ENCODE data around the gene NIN.

The NIN gene, protein sequence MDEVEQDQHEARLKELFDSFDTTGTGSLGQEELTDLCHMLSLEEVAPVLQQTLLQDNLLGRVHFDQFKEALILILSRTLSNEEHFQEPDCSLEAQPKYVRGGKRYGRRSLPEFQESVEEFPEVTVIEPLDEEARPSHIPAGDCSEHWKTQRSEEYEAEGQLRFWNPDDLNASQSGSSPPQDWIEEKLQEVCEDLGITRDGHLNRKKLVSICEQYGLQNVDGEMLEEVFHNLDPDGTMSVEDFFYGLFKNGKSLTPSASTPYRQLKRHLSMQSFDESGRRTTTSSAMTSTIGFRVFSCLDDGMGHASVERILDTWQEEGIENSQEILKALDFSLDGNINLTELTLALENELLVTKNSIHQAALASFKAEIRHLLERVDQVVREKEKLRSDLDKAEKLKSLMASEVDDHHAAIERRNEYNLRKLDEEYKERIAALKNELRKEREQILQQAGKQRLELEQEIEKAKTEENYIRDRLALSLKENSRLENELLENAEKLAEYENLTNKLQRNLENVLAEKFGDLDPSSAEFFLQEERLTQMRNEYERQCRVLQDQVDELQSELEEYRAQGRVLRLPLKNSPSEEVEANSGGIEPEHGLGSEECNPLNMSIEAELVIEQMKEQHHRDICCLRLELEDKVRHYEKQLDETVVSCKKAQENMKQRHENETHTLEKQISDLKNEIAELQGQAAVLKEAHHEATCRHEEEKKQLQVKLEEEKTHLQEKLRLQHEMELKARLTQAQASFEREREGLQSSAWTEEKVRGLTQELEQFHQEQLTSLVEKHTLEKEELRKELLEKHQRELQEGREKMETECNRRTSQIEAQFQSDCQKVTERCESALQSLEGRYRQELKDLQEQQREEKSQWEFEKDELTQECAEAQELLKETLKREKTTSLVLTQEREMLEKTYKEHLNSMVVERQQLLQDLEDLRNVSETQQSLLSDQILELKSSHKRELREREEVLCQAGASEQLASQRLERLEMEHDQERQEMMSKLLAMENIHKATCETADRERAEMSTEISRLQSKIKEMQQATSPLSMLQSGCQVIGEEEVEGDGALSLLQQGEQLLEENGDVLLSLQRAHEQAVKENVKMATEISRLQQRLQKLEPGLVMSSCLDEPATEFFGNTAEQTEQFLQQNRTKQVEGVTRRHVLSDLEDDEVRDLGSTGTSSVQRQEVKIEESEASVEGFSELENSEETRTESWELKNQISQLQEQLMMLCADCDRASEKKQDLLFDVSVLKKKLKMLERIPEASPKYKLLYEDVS (N-terminal part only)

DNA sequence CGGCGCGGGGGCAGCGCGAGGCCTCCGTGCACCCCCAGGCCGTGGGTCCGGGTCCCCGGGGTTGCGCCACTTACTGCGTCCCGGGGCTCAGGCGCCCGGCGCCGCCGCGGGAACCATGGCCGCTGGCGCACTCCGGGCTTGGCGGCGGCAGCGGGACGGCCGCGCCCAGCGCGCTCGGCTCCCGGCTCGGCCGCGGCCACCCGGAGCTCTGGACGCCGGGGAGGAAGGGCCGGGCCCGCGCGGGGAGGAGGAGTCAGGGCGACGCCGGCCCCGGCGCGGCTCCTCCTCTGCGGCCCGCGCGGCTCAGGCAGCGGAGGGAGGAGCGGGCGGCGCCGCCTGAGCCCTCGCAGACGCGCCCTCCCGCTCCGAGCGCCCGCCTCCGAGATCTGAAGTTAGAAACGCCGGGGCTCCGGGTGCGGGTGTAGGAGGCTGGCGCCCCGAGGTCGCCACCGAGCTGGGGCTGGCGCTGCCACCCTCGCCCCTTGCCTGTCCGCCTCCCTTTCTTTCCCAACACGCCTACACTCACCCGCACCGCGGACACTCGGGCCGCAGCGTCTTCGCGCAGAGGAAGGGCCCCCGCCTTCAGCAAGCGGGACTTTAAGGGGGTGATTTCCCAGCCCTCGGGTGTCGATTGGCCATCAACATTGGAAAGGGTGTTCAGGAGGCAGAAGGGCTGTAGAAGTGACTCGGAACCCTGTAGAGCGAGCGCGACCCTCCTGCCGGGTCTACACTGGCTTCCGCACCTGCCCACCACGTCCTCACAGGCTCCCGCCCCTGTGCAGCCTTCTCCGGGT lies at the start of gene NIN:
Gene NIN, minus strand, starts transcription at position 231 of the 794 bp plus-strand sequence. CDS start 9,106 bp downstream, outside the sequence.
- DNase-seq (ENCODE audit: low read depth in 1 of 2, low spot score in 1 of 2) = peak; percentile 80 to 88
- no peak for TF ChIP-seq JUND (IDR thresholded peaks at IDR 0.05; ENCODE audit: low read depth)
- in situ Hi-C loops (cut with HindIII; ENCODE audit: low pct_unique_long_range_greater_than_20kb, low sequenced_read_pairs) = no loop called here

DNA sequence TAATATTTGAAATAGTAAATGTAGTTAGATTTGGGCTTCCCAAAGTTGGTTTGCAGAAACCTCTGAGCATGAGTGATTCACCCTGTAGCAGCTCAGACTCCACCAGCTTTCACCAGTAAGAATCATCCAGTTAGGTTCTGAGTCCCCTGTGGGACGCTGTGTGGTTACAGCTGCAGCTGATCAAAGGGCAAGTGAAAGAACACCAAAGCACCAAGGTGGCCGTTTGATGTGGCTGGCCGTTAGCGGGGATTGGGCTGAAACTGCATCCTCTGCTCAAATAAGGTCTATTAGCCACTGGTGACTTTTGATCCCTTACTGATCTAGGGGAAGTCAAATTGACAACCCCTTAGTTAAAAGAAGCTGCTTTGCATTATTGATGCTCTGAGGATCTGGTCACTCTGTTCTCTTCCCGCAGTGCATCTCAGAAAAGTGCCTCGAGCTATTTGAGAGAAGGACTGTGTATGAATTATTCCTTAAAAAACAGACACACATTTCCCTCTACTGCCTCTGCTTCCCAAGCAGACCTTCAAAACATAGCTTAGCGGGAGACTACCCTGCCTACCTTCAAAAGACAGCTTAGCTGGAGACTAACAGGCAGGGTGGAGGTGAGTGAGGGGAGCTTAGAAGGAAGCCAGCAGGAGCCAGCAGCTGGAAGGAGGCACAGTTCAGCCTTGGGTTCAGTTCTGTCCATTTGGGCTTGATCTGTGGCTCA lies 44.6 kb upstream of the NIN start:
- no peak for TF ChIP-seq JUND (IDR thresholded peaks at IDR 0.05; ENCODE audit: low read depth)
- in situ Hi-C loops (cut with HindIII; ENCODE audit: low pct_unique_long_range_greater_than_20kb, low sequenced_read_pairs) = no loop called here
- no peak for DNase-seq (ENCODE audit: low read depth in 1 of 2, low spot score in 1 of 2)

DNA sequence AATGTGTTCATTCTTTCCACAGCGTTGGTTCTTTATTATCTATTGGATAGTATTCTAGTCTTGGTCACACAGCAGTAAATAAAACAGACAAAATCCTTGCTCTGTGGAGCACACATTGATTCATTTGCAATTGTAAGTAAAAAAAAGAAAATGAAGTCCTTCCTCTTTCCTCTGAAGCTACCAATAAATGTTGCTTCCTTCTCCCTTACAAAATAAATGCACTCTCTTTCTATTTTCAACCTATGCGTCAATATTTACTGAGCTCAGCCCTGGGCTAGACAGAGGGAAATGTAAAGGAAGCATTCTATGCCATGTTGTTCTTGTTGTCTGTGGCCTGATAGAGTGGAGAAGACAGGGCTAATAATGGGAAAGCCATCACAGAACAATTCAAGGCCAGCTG lies 43.8 kb upstream of the NIN start:
- in situ Hi-C loops (cut with HindIII; ENCODE audit: low pct_unique_long_range_greater_than_20kb, low sequenced_read_pairs) = no loop called here
- peak; percentile 71 to 78 for DNase-seq (ENCODE audit: low read depth in 1 of 2, low spot score in 1 of 2)
- TF ChIP-seq JUND (IDR thresholded peaks at IDR 0.05; ENCODE audit: low read depth) = no peak

DNA sequence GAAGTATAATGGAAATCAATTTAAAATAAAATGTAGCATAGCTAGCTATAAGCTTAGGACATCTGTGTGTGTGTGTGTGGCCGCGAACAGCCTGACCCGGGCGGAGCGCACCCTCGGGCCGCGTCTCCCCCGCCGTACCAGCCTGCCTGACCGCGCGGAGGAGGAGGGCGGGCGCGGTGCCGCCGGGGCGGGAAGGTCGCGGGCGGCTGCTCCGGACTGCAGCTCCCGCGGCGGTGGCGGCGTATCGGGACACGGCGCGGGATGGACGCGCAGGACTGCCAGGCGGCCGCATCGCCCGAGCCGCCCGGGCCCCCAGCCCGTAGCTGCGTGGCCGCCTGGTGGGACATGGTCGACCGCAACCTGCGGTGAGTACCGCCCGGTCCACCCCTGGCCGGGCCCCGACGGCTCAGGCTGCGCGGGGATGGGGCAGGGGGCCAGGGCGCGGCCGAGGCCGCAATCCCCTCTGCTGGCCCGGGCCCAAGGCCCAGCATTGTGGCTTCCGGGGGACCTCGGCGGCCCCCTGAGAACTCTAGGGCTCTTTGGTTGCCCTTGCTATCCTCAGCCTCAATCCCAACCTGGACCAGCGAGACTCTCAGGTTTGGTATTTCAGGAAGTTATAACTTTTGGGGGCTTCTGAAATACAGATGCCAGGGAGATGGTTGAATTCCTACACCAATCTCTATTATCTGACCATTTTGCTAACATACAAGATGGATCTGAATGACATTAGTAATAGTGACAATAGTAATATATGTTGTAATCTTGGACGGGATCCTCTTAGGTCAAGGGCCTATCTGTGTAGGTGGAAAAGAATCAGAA lies 41.2 kb upstream of the NIN start, which contains the start of gene ABHD12B:
Gene ABHD12B, plus strand, starts transcription at position 140 of the 819 bp plus-strand sequence. Its CDS starts 122 bp downstream, at position 262.
- in situ Hi-C loops (cut with HindIII; ENCODE audit: low pct_unique_long_range_greater_than_20kb, low sequenced_read_pairs) = no loop called here
- TF ChIP-seq JUND (IDR thresholded peaks at IDR 0.05; ENCODE audit: low read depth) = no peak
- DNase-seq (ENCODE audit: low read depth in 1 of 2, low spot score in 1 of 2) = no peak

DNA sequence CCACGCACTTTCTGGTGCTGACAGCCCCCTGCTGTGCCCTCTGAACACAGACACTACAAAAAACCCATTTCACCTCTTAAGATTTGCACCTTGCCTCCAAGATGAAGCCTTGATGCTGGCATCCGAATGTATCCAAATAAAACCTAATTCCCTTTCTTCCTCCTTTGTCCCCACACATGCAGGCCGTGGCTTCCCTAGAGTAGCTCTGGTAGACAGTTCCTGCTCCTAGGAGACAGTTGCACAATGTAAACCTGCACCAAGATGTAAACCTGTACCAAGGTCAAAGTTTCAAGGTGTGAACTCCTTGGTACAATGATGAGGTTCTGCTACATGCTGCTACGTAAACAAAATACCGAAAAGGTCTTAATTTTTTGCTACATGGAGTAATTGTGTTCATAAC lies 40.3 kb upstream of the NIN start:
- no peak for TF ChIP-seq JUND (IDR thresholded peaks at IDR 0.05; ENCODE audit: low read depth)
- DNase-seq (ENCODE audit: low read depth in 1 of 2, low spot score in 1 of 2) = no peak
- in situ Hi-C loops (cut with HindIII; ENCODE audit: low pct_unique_long_range_greater_than_20kb, low sequenced_read_pairs) = no loop called here

DNA sequence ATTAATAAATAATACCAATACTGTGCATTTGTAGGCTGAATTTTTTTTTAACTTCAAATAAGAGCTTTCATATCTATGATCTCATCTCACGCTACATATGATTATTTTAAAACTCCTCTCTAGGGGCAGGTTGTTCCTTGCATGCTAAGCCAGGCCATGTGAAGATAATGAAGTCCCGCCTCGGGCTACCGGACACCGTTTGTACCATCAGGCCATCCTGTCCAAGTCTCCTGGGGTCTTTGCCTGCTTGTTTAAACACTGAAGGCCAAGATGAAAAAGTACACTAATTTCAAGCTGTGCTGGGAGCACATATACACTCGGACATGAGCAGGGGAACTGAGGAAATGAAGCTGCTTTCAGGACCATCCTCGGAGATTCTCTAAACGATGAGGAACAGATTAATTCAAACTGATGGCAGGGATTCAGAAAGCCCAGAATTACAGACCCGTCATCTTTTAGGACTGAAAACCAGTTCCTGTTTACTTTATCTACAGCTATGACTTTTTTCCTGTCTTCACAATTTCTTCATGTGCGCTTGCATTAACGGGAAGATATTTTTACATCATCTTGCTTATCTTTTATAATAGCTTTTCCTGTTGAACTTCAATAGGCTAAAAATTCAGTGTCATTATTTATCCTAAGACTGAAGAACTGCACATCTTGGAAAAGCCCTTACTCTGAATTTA lies 34.6 kb upstream of the NIN start:
- no peak for DNase-seq (ENCODE audit: low read depth in 1 of 2, low spot score in 1 of 2)
- TF ChIP-seq JUND (IDR thresholded peaks at IDR 0.05; ENCODE audit: low read depth) = no peak
- in situ Hi-C loops (cut with HindIII; ENCODE audit: low pct_unique_long_range_greater_than_20kb, low sequenced_read_pairs) = no loop called here

DNA sequence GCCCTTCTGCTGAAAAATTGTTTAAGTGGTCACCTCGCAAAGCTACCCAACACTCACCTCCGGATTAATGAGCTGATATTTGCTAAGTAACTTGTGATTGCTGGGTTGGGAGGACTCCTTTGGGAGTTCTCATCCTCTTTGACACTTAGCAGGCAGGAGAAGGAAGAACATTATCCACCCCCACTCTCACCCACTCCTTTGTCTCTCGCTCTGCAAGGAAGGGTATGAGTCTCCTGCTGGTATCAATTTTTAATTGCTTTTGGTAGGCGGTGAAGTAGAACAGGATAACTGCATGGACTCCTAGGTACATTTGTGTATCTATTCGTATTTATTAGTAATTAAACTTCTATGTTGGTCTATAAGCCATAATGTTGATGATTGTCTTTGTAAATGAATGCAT lies 34.0 kb upstream of the NIN start:
- no peak for DNase-seq (ENCODE audit: low read depth in 1 of 2, low spot score in 1 of 2)
- TF ChIP-seq JUND (IDR thresholded peaks at IDR 0.05; ENCODE audit: low read depth) = no peak
- in situ Hi-C loops (cut with HindIII; ENCODE audit: low pct_unique_long_range_greater_than_20kb, low sequenced_read_pairs) = no loop called here

DNA sequence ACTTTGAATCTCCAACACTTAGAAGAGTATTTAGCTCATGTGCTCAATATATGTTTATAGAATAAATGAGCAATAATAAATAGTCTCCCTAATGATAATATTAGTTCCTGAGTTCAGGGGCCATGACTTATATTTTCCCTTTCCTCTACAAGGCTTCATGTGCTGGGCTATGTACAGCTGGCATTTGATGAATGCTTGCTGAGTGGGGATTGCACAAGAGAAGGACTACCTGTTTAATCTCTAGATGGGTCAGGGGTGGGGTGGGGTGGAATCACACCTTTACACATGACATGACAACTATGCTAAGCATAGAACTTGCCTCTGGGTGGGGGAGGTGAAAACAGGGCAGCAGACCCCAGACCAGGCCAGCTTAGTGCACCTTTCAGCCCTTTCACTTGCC lies 33.3 kb upstream of the NIN start:
- in situ Hi-C loops (cut with HindIII; ENCODE audit: low pct_unique_long_range_greater_than_20kb, low sequenced_read_pairs) = no loop called here
- DNase-seq (ENCODE audit: low read depth in 1 of 2, low spot score in 1 of 2) = no peak
- no peak for TF ChIP-seq JUND (IDR thresholded peaks at IDR 0.05; ENCODE audit: low read depth)

DNA sequence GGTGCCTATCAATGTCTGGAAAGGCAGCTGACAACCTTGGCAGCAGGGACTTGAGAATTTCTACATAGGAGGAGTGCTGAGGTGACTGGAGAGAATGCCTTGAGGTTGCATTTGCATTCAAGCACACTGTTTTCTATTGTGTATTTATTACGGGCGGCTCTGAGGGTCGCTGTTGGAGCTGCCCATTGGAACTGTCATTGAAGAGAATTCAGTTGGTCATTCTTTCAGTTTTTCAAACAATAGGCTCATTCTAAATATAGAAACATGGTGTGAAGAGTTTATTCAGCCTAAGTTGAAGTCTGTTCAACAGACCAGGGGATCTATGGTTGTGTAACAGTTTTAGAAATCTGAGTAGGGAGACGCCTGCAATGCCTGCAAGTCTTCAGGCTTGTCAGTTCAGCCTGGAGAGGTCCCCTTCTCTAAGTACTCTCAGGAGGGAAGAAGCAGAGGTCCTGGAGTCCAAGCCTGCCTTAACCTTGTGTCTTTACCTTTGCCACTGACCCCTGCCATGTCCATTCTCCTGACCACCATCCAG lies 31.1 kb upstream of the NIN start:
- DNase-seq (ENCODE audit: low read depth in 1 of 2, low spot score in 1 of 2) = no peak
- TF ChIP-seq JUND (IDR thresholded peaks at IDR 0.05; ENCODE audit: low read depth) = no peak
- in situ Hi-C loops (cut with HindIII; ENCODE audit: low pct_unique_long_range_greater_than_20kb, low sequenced_read_pairs) = no loop called here

All from T47D (cell line).